ENCODE results near the gene ERAS.

DNA sequence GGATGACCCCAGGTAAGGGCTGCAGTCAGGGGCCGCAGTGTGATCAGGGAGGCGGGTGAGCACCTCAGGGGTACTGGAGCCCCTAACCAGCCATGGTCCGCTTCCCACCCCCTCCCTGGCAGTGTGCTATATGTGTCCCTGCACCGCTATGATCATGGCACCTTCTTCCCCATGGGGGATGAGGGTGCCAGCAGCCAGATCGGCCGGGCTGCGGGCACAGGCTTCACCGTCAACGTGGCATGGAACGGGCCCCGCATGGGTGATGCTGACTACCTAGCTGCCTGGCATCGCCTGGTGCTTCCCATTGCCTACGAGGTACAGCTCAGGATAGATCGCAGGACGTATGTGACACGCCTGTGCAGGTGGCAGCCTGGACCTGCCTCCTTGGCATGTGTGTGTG is 8.2 kb upstream of the ERAS start:
- no peak for TF ChIP-seq TCF12 (IDR thresholded peaks at IDR 0.05; ENCODE audit: low read depth)
- TF ChIP-seq EP300 (IDR thresholded peaks at IDR 0.05; ENCODE audit: borderline replicate concordance): no peak
- TF ChIP-seq CEBPB (IDR thresholded peaks at IDR 0.05): no peak
- TF ChIP-seq RAD21 (IDR thresholded peaks at IDR 0.05; ENCODE audit: low read depth): no peak
- TF ChIP-seq YY1 (IDR thresholded peaks at IDR 0.05; ENCODE audit: low read depth): no peak
- no peak for TF ChIP-seq TEAD4 (IDR thresholded peaks at IDR 0.05)
- TF ChIP-seq NFIC (IDR thresholded peaks at IDR 0.05): no peak
